ENCODE measurements around the gene MAP2. TPM values are rescaled to one million over a fixed set of nuclear protein-coding genes. Genes with fewer than 3 reads are reported as not detected.

Gene MAP2
- total and polyA plus RNA-seq, 2 donors (not counting 3 experiments of a cell fraction or from before 2014, with no cell fraction given), result 19.4 to 46.1 TPM

- H3K9me3 ChIP-seq (replicated peaks; ENCODE audit: control insufficient read depth, insufficient read depth, low read length), result no peaks in the 10 kb centered on the region
- FAIRE-seq (no peak), DNase-seq (ENCODE audit: low read depth, low spot score) (no peak)
- H4K20me1 ChIP-seq (replicated peaks; ENCODE audit: control insufficient read depth, extremely low read depth, insufficient read depth, low read length), result no peaks in the 10 kb centered on the region
- ChIA-PET POLR2A (no interaction called here), CTCF (no interaction called here)
- H3K4me2 ChIP-seq (ENCODE audit: insufficient read depth, low read length), result no peak overlapping the region
- BruUV-seq (replicated peaks), result no TSS peak
- no peak overlapping the region for H3K27ac ChIP-seq (ENCODE audit: insufficient read depth, low read depth, low read length)
- dilution Hi-C loops (cut with MboI; ENCODE audit: extremely low pct_ligation_motif_present, low sequenced_read_pairs) (no loop called here), intact Hi-C loops (cut with micrococcal nuclease) (no loop called here)
- H3K4me3 ChIP-seq (replicated peaks in 1 of 3; ENCODE audit: insufficient read depth in 1 of 3, low read depth in 1 of 3, low read length in 3 of 3), result no peak overlapping the region
- H3K36me3 ChIP-seq (ENCODE audit: control insufficient read depth in 2 of 2, extremely low read depth in 1 of 2, insufficient read depth in 2 of 2, low read length in 2 of 2), result no peaks in the 10 kb centered on the region
- no peaks in the 10 kb centered on the region for H3K79me2 ChIP-seq (ENCODE audit: control insufficient read depth, insufficient read depth, low read length)
- no peak overlapping the region for H2AFZ ChIP-seq (ENCODE audit: low read depth, low read length)
- H3K4me1 ChIP-seq (ENCODE audit: control insufficient read depth, extremely low read depth, insufficient read depth, low read length), result no peaks in the 10 kb centered on the region
- H3K9ac ChIP-seq (replicated peaks; ENCODE audit: extremely low read depth, insufficient read depth, low read length), result no peak overlapping the region
- no peaks in the 10 kb centered on the region for H3K27me3 ChIP-seq (ENCODE audit: control insufficient read depth in 2 of 2, insufficient read depth in 2 of 2, low read length in 2 of 2)
- no peaks in the 10 kb centered on the region for H3K9me1 ChIP-seq (replicated peaks; ENCODE audit: control insufficient read depth, extremely low read depth, insufficient read depth, low read length)
- TF ChIP-seq, protein P1, sequence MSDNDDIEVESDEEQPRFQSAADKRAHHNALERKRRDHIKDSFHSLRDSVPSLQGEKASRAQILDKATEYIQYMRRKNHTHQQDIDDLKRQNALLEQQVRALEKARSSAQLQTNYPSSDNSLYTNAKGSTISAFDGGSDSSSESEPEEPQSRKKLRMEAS (IDR thresholded peaks at IDR 0.05; ENCODE audit: insufficient read depth, insufficient read length), result no peak
These were observed 32.6 kb downstream of the MAP2 start for GRCh38 chr2:209456489-209456888.

DNA sequence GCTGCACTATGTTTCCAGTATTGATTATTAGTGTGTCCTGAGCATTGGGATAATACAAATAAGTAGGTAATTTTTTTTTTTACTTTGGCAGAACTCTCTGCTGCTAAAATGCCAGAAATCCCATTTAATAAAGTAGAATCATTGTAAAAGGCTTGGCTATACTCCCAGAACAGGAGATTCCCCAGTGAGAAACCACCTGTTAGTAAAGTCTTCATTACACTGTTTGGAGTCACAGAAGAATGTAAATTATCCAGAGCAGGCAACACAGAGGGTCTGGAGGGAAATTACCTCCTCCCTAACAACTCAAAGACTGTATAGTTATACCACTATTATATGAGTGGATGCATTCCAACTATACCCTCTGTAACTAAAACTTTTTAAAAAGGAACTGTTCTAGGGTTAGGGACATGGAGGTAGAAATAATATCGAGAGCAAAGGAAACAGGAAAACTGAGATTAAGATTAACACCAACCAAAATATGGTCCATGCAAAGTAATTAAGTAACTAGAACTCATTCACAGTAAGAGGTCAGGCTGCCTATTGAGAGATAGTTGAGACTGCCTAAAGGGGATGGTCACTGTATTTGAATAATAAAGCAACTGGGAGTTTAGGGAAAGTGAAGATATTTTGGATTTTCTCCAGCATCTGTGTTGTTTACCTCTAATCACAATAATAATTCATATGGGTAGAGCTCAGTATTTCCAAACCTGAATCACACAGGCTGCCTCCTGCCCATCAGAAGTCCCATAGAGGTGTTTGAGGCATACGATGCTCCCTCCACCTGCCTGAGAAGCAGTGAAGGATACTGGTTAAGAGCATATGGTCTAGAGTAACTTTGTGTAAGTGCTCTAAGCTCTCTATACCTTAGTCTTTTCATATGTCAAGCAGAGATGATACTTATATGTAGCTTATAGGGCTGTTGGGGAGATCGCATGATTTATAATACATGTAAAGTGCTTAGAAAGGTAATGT, 34.4 kb downstream of the MAP2 start:
- FAIRE-seq, result no peak
- no peaks in the 10 kb centered on the region for H3K27me3 ChIP-seq (ENCODE audit: control insufficient read depth in 2 of 2, insufficient read depth in 2 of 2, low read length in 2 of 2)
- no peak overlapping the region for H3K9ac ChIP-seq (replicated peaks; ENCODE audit: extremely low read depth, insufficient read depth, low read length)
- H3K4me3 ChIP-seq (replicated peaks in 1 of 3; ENCODE audit: insufficient read depth in 1 of 3, low read depth in 1 of 3, low read length in 3 of 3), result no peak overlapping the region
- no peaks in the 10 kb centered on the region for H3K9me1 ChIP-seq (replicated peaks; ENCODE audit: control insufficient read depth, extremely low read depth, insufficient read depth, low read length)
- no peak overlapping the region for H3K4me2 ChIP-seq (ENCODE audit: insufficient read depth, low read length)
- no peak for DNase-seq (ENCODE audit: low read depth, low spot score)
- POLR2A ChIA-PET, result no interaction called here
- H3K79me2 ChIP-seq (ENCODE audit: control insufficient read depth, insufficient read depth, low read length), result no peaks in the 10 kb centered on the region
- dilution Hi-C loops (cut with MboI; ENCODE audit: extremely low pct_ligation_motif_present, low sequenced_read_pairs), result no loop called here
- H3K36me3 ChIP-seq (ENCODE audit: control insufficient read depth in 2 of 2, extremely low read depth in 1 of 2, insufficient read depth in 2 of 2, low read length in 2 of 2), result no peaks in the 10 kb centered on the region
- TF ChIP-seq MYC (IDR thresholded peaks at IDR 0.05; ENCODE audit: low read depth, low read length), result no peak
- TF ChIP-seq POLR2A (IDR thresholded peaks at IDR 0.05; ENCODE audit: low read depth, low read length), result no peak
- TF ChIP-seq, protein P1 (IDR thresholded peaks at IDR 0.05; ENCODE audit: insufficient read depth, insufficient read length), result no peak
- no peak for TF ChIP-seq JUN (IDR thresholded peaks at IDR 0.05; ENCODE audit: borderline replicate concordance, insufficient read depth, insufficient read length, low read depth)
- TF ChIP-seq EZH2 (IDR thresholded peaks at IDR 0.05; ENCODE audit: borderline replicate concordance, low read depth, low read length, severe bottlenecking), result no peak
- TF ChIP-seq POLR2AphosphoS5 (IDR thresholded peaks at IDR 0.05; ENCODE audit: insufficient read depth, low read depth, low read length), result no peak
- TF ChIP-seq FOS (IDR thresholded peaks at IDR 0.05; ENCODE audit: borderline replicate concordance, insufficient read depth, low read length), result no peak
- no peak for TF ChIP-seq GATA2 (IDR thresholded peaks at IDR 0.05; ENCODE audit: insufficient read depth, insufficient read length, low read depth, low read length)
- no peak for TF ChIP-seq CTCF (IDR thresholded peaks at IDR 0.05; ENCODE audit: extremely low read depth in 1 of 2, insufficient read depth in 1 of 2, low read depth in 1 of 2, low read length in 2 of 2)
- H3K27ac ChIP-seq (ENCODE audit: insufficient read depth, low read depth, low read length), result no peak overlapping the region
- CTCF ChIA-PET, result interaction anchor here (0.6 to 1.7 kb wide), 3 partner anchors 15 to 63 kb away, joined by 3 to 4 read pairs (median 4); no protein-coding TSS in a partner anchor
- no peaks in the 10 kb centered on the region for H3K4me1 ChIP-seq (ENCODE audit: control insufficient read depth, extremely low read depth, insufficient read depth, low read length)
- no peak overlapping the region for H2AFZ ChIP-seq (ENCODE audit: low read depth, low read length)
- BruUV-seq (replicated peaks), result no TSS peak
- intact Hi-C loops (cut with micrococcal nuclease), result no loop called here
- no peaks in the 10 kb centered on the region for H3K9me3 ChIP-seq (replicated peaks; ENCODE audit: control insufficient read depth, insufficient read depth, low read length)
- no peaks in the 10 kb centered on the region for H4K20me1 ChIP-seq (replicated peaks; ENCODE audit: control insufficient read depth, extremely low read depth, insufficient read depth, low read length)

Measured in endothelial cell of umbilical vein (primary cell).